Kidney epithelial cell (primary cell): Measurements from ENCODE around the gene FGL2. TPM values are rescaled to one million over a fixed set of nuclear protein-coding genes. Genes with fewer than 3 reads are reported as not detected.

ENCODE experiments used
- DNase-seq: peaks from one replicate; pipeline ENCODE4 v3.0.0-alpha.2; 2010; ENCODE audit warnings: low read depth
- H3K27me3 ChIP-seq: 2 replicates; pipeline ENCODE4 v1.6.0; 2011; ENCODE audit warnings: low read length; ENCODE audit not compliant: control insufficient read depth, insufficient read depth
- H3K36me3 ChIP-seq: 2 replicates; pipeline ENCODE4 v1.5.1; 2011; ENCODE audit warnings: low read length; ENCODE audit not compliant: control insufficient read depth, insufficient read depth
- H3K4me3 ChIP-seq: 2 replicates; pipeline ENCODE4 v1.5.1; 2011; ENCODE audit warnings: low read depth, mild to moderate bottlenecking, control low read depth, low read length
- total RNA-seq: library from RNA; depleted of rRNA; stranded (reverse); fragments of >200 nt; gene quantifications from 2 replicates; pipeline ENCODE4 v1.2.3, GENCODE V29; 2015
- TF ChIP-seq, protein P1 (sequence below): IDR thresholded peaks from 2 replicates; pipeline ENCODE4 v1.5.1; 2011; ENCODE audit warnings: mild to moderate bottlenecking, moderate library complexity, low read length, control low read depth, inconsistent platforms; ENCODE audit not compliant: insufficient read depth, poor library complexity, severe bottlenecking

The FGL2 gene
- total RNA-seq, 1 donor from 2014 or later, result 0.13 TPM

DNA sequence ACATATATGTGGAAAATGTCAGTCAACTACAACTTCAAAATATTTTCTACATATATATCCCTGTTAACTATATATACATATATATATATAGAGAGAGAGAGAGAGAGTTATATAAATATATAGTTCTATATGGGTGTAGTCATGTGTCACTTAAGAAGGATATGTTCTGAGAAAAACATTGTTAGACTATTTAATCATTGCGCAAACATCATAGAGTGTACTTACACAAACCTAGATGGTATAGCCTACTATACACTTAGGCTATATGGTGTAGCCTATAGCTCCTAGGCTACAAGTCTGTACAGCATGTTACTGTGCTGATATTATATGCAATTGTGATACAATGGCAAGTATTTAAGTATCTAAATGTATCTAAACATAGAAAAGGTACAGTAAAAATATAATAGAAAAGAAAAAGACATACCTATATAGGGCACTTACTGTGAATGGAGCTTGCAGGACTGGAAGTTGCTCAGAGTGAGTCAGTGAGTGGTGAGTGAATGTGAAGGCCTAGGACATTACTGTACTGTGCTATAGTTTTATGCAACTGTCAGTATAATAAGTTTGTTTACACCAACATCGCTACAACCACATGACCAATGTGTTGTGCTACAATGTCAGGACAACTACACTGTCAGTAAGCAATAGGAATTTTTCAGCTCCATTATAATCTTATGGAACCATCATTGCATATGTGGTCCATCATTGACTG, 18.0 kb upstream of the FGL2 start:
- no peak for DNase-seq

DNA sequence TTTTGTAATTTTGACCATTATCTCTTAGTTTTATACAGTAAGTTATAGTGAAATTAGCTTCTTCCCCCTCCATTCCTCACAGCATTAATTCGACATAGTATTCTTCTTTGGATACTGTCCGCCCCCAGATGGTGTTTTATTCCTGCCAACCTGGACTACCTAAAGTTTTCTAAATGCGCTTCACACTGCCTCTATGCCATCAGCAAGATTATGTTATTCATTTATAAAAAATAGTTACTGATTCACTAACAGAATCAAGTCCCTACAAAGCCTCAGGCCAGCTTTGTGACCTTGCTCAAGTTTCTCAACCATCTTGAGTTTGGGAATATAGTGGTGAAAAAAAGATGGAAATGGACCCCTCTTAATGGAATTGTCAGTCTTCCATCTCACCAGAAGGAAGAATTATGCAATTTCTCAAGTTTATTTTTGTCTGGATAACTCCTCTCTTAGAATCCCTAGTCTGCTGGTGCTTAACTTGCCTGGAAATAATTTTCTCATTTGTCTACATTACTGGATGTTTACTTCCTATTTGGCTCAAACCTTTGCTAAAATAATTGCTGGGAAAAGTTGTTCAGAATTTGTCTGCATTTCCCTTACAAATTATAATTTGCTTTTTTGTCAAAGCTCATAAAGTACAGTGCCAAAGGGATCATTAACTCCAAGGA, 16.7 kb upstream of the FGL2 start:
- no peak overlapping the region for H3K4me3 ChIP-seq
- no peak for DNase-seq
- H3K27me3 ChIP-seq, result no peaks in the 10 kb centered on the region
- H3K36me3 ChIP-seq, result no peaks in the 10 kb centered on the region
- TF ChIP-seq, protein P1, sequence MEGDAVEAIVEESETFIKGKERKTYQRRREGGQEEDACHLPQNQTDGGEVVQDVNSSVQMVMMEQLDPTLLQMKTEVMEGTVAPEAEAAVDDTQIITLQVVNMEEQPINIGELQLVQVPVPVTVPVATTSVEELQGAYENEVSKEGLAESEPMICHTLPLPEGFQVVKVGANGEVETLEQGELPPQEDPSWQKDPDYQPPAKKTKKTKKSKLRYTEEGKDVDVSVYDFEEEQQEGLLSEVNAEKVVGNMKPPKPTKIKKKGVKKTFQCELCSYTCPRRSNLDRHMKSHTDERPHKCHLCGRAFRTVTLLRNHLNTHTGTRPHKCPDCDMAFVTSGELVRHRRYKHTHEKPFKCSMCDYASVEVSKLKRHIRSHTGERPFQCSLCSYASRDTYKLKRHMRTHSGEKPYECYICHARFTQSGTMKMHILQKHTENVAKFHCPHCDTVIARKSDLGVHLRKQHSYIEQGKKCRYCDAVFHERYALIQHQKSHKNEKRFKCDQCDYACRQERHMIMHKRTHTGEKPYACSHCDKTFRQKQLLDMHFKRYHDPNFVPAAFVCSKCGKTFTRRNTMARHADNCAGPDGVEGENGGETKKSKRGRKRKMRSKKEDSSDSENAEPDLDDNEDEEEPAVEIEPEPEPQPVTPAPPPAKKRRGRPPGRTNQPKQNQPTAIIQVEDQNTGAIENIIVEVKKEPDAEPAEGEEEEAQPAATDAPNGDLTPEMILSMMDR, result no peak

More for the DNA sequence above, 18.0 kb upstream of the FGL2 start:
- no peak overlapping the region for H3K4me3 ChIP-seq
- TF ChIP-seq, protein P1, result no peak
- H3K27me3 ChIP-seq, result no peaks in the 10 kb centered on the region
- no peaks in the 10 kb centered on the region for H3K36me3 ChIP-seq

DNA sequence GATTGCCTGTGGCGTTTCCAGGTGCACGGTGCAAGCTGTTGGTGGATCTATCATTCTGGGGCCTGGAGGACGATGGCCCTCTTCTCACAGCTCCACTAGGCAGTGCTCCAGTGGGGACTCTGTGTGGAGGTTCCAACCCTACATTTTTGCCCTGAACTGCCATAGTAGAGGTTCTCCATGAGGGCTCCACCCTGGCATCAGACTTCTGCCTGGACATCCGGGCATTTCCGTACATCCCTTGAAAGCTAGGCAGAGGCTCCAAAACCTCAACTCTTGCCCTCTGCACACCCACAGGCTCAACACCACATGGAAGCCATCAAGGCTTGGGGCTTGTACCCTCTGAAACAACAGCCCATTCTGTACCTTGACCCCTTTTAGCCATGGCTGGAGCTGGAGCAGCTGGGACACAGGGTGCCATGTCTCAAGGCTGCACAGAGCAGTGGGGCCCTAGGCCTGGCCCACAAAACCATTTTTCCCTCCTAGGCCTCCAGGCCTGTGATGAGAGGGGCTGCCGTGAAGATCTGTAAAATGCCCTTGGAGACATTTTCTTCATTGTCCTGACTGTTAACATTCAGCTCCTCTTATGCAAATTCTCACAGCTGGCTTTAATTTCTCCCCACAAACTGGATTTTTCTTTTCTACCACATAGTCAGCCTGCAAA, 10.0 kb upstream of the FGL2 start:
- Histone ChIP-seq H3K36me3 (no peaks in the 10 kb centered on the region), H3K4me3 (no peak overlapping the region), H3K27me3 (no peaks in the 10 kb centered on the region)
- no peak for DNase-seq
- TF ChIP-seq, protein P1, result no peak

DNA sequence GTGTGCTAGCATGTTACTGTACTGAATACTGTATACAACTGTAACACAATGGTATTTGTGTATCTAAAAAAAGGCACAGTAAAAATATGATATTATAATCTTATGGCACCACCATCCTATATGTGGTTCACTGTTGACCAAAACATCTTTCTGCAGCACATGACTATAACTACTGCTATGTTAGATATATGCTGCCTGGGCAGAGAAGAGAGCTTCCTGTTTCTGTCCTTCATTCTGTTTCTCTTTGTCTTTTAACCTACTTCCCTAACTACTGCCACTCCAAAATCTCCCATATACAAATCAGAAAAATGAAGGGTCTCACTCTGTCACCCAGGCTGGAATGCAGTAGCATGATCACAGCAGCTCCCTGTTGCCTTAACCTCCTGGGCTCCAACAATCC, 8.8 kb upstream of the FGL2 start:
- Histone ChIP-seq H3K36me3 (no peaks in the 10 kb centered on the region), H3K27me3 (no peaks in the 10 kb centered on the region), H3K4me3 (no peak overlapping the region)
- DNase-seq, result no peak
- TF ChIP-seq, protein P1, result no peak

DNA sequence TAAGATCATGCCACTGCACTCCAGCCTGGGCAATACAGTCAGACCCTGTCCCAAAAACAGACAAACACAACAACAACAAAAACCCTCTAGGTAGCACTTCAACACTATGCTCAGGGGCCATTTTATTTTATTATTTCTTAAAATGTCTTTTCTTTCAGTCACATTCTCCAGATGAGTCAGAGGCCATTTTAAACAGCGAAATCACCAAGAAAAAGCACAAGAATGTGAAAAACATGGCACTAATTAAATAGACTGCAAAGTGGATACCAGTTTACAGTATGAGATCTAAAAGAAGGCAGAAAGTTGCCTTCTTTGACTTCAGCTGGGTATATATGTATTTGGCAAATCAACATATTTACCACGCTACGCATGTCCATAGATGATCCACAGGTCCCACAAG, 6.1 kb upstream of the FGL2 start:
- H3K4me3 ChIP-seq, result no peak overlapping the region
- DNase-seq, result no peak
- TF ChIP-seq, protein P1, result no peak
- H3K27me3 ChIP-seq, result no peaks in the 10 kb centered on the region
- H3K36me3 ChIP-seq, result no peaks in the 10 kb centered on the region
